Panc1 (cell line): Measurements from ENCODE around the gene GCAT. TPM values are rescaled to one million over a fixed set of nuclear protein-coding genes. Genes with fewer than 3 reads are reported as not detected.

Experiments
- ATAC-seq: fragments of 200-7000 bp; cut with Tn5 transposase; 2 replicates; pipeline ENCODE4 v1.9.1; 2020; ENCODE audit warnings: mild to moderate bottlenecking, moderate library complexity
- BruUV-seq: library from RNA; stranded (reverse); fragments of 400-500 nt; replicated peaks from 2 replicates; lab custom pipeline; 2021; lab: Mats Ljungman, UMichigan
- CTCF ChIA-PET: fragments of 300-600 bp; sonication (Branson Sonifier 250); formaldehyde crosslinking; loops from one replicate; lab custom pipeline; 2022; ENCODE audit warnings: antibody characterized with exemption; lab: Charles Lee
- POLR2A ChIA-PET: fragments of 300-600 bp; sonication (Branson Sonifier 250); formaldehyde crosslinking; loops from one replicate; lab custom pipeline; 2022; ENCODE audit warnings: antibody characterized with exemption; lab: Charles Lee
- DNase-seq: peaks from one replicate; pipeline ENCODE4 v3.0.0-alpha.2; 2010; ENCODE audit warnings: low read depth, low spot score
- H3K27ac ChIP-seq: 2 replicates; pipeline ENCODE4 v1.5.1; 2011; ENCODE audit warnings: mild to moderate bottlenecking, low read length, inconsistent platforms
- H3K27me3 ChIP-seq: fragments of 200-500 bp; sonication (Bioruptor generic); 2 replicates; pipeline ENCODE4 v1.6.0; 2014; ENCODE audit warnings: low read length, inconsistent platforms; ENCODE audit not compliant: control insufficient read depth, insufficient read depth
- H3K36me3 ChIP-seq: fragments of 200-500 bp; sonication (Bioruptor generic); 2 replicates; pipeline ENCODE4 v1.5.1; 2014; ENCODE audit warnings: inconsistent platforms, mild to moderate bottlenecking, low read length, moderate library complexity; ENCODE audit not compliant: control insufficient read depth, insufficient read depth
- H3K4me1 ChIP-seq: 2 replicates; pipeline ENCODE4 v1.5.1; 2011; ENCODE audit warnings: inconsistent platforms, mild to moderate bottlenecking, low read length, moderate library complexity; ENCODE audit not compliant: control insufficient read depth, insufficient read depth
- H3K4me3 ChIP-seq, 2 experiments: 2 replicates each; pipeline ENCODE4 v1.5.1; 2011 to 2012; ENCODE audit warnings: low read depth in 2 of 2, low read length in 2 of 2, mild to moderate bottlenecking in 2 of 2, inconsistent platforms in 1 of 2, moderate library complexity in 1 of 2
- H3K9me3 ChIP-seq: fragments of 200-500 bp; sonication (Bioruptor generic); 2 replicates; pipeline ENCODE4 v1.5.1; 2014; ENCODE audit warnings: low read depth, mild to moderate bottlenecking, inconsistent platforms, low read length, moderate library complexity; ENCODE audit not compliant: control insufficient read depth, insufficient read depth
- CTCF ChIP-seq: fragments of 450-650 bp; IDR thresholded peaks from 2 replicates; pipeline ENCODE4 v1.5.1; 2017; ENCODE audit warnings: mild to moderate bottlenecking
- POLR2AphosphoS5 ChIP-seq: IDR thresholded peaks from 2 replicates; pipeline ENCODE4 v1.6.1; 2012; ENCODE audit warnings: mild to moderate bottlenecking, low read depth, low read length, moderate library complexity
- REST ChIP-seq, 2 experiments: IDR thresholded peaks; 2 replicates each; pipeline ENCODE4 v1.6.1; 2011 to 2012; ENCODE audit warnings: low read depth in 2 of 2, control low read depth in 1 of 2, low read length in 1 of 2, mild to moderate bottlenecking in 1 of 2, moderate library complexity in 1 of 2; ENCODE audit not compliant: insufficient read depth in 1 of 2
- SIN3A ChIP-seq: IDR thresholded peaks from 2 replicates; pipeline ENCODE4 v1.6.1; 2012; ENCODE audit warnings: low read depth, mild to moderate bottlenecking, low read length, moderate library complexity, borderline replicate concordance; ENCODE audit not compliant: insufficient read depth
- TCF7L2 ChIP-seq: IDR thresholded peaks from 2 replicates; pipeline ENCODE4 v1.6.1; 2011; ENCODE audit warnings: mild to moderate bottlenecking, low read depth, low read length, inconsistent platforms
- in situ Hi-C: cut with HindIII; loops from 2 replicates; pipeline ENCODE4 v1.10.0; 2016; ENCODE audit warnings: low sequenced_read_pairs, low pct_unique_long_range_greater_than_20kb
- intact Hi-C: fragments of 100-400 bp; cut with micrococcal nuclease; formaldehyde crosslinking; loops from one replicate; pipeline ENCODE4 v1.10.0; 2022; ENCODE audit not compliant: unreplicated experiment
- total RNA-seq: library from RNA; stranded (reverse); gene quantifications from one replicate; pipeline ENCODE4 v1.2.1, GENCODE V29; 2021; ENCODE audit not compliant: unreplicated experiment

Gene GCAT
- total RNA-seq, 1 experiment from 2014 or later: 11.2 TPM

- intact Hi-C loops: no loop called here
These were observed 3.3 kb upstream of the GCAT start for GRCh38 chr22:37804352-37804880.

More at GRCh38 chr22:37804352-37804880, 3.3 kb upstream of the GCAT start:
- in situ Hi-C loops: no loop called here
- CTCF ChIA-PET: interaction anchor here (0.9 kb wide), 1 partner anchor 36 kb away, joined by 4 read pairs; no protein-coding TSS in a partner anchor
- peak overlapping the region; percentile 81 for H3K27ac ChIP-seq
- peaks cover 11% of the 10 kb centered on the region for H3K4me1 ChIP-seq
- peak overlapping the region; percentile 65 to 75 for H3K4me3 ChIP-seq
- H3K27me3 ChIP-seq: no peaks in the 10 kb centered on the region
- no peak for TF ChIP-seq CTCF
- no peak for TF ChIP-seq SIN3A
- no peak for TF ChIP-seq REST (IDR thresholded peaks at IDR 0.05; ENCODE audit: insufficient read depth in 1 of 2, low read depth in 2 of 2, low read length in 1 of 2)
- TF ChIP-seq TCF7L2: no peak
- TF ChIP-seq POLR2AphosphoS5: no peak
- POLR2A ChIA-PET: interaction anchor here (0.7 kb wide), 2 partner anchors 470 to 1654 kb away, joined by 3 to 5 read pairs; no protein-coding TSS in a partner anchor
- no peaks in the 10 kb centered on the region; the same call in 1 of the 2 replicates for H3K36me3 ChIP-seq
- BruUV-seq: no TSS peak
- no peaks in the 10 kb centered on the region for H3K9me3 ChIP-seq
- ATAC-seq: no peak
- no peak for DNase-seq
